GM12872 (cell line): Measurements from ENCODE around the gene F5.
A peak's percentile ranks its signal among the peaks of the same experiment; 100 is the strongest.

Experiments used
- CTCF ChIP-seq: IDR thresholded peaks from 3 replicates; pipeline ENCODE4 v1.5.1; 2011; ENCODE audit warnings: low read depth, mild to moderate bottlenecking, low read length, moderate library complexity; ENCODE audit not compliant: insufficient read depth

F5 gene

GRCh38 chr1:169466259-169467230 lies 119.7 kb downstream of the F5 start:
- TF ChIP-seq CTCF = peak; percentile 28; the same call in 1 of the 3 replicates

GRCh38 chr1:169465281-169465680 lies 121.0 kb downstream of the F5 start:
- no peak for TF ChIP-seq CTCF
